Prostate gland (tissue), 2 donors: Measurements from ENCODE around the gene ARHGEF40.

ENCODE experiments used
- POLR2A ChIP-seq: fragments of 450-650 bp; IDR thresholded peaks from one replicate; pipeline ENCODE4 v1.6.1; 2016; ENCODE audit warnings: antibody characterized with exemption, mild to moderate bottlenecking
- POLR2AphosphoS5 ChIP-seq: sonication (generic); formaldehyde crosslinking; IDR thresholded peaks from one replicate; pipeline ENCODE4 v1.6.1; 2017; ENCODE audit warnings: antibody characterized with exemption
- TF ChIP-seq, protein P1 (sequence below), 4 experiments: fragments of 200-600 bp in 2 of 4; fragments of 450-650 bp in 2 of 4; sonication (generic) in 2 of 4; IDR thresholded peaks; 1 replicate in 3 of 4; 2 replicates in 1 of 4; pipeline ENCODE4 v1.5.1; 2016 to 2019; ENCODE audit warnings: antibody characterized with exemption in 4 of 4, mild to moderate bottlenecking in 2 of 4, moderate library complexity in 2 of 4

DNA sequence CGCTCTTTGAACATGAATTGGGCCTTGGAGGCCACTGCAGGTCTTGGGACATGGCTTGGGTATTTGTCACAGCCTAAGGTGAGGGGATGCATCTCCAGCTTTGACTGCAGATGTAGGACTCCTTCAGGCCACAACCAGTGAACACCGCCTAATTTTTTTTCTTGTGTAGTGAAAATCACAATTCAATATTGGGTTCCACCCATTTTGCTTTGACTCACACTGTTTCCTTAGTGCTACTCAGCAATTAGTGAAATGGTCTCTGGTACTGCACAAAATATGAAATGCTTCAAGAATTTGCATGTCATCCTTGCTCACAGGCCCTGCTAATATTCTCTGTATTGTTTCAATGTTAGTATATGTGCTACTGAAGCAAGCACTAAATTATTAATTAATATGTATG, 43.3 kb downstream of the ARHGEF40 start:
- TF ChIP-seq POLR2AphosphoS5 (no peak), POLR2A (no peak)
- TF ChIP-seq, protein P1, sequence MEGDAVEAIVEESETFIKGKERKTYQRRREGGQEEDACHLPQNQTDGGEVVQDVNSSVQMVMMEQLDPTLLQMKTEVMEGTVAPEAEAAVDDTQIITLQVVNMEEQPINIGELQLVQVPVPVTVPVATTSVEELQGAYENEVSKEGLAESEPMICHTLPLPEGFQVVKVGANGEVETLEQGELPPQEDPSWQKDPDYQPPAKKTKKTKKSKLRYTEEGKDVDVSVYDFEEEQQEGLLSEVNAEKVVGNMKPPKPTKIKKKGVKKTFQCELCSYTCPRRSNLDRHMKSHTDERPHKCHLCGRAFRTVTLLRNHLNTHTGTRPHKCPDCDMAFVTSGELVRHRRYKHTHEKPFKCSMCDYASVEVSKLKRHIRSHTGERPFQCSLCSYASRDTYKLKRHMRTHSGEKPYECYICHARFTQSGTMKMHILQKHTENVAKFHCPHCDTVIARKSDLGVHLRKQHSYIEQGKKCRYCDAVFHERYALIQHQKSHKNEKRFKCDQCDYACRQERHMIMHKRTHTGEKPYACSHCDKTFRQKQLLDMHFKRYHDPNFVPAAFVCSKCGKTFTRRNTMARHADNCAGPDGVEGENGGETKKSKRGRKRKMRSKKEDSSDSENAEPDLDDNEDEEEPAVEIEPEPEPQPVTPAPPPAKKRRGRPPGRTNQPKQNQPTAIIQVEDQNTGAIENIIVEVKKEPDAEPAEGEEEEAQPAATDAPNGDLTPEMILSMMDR (IDR thresholded peaks at IDR 0.05): no peak
